Activated CD4-positive, alpha-beta T cell treated with anti-CD3 and anti-CD28 coated beads, Interleukin-2, amount 50 U/mL, for 48 hours (primary cell): ENCODE data around the gene PPM1L.
A peak's percentile ranks its signal among the peaks of the same experiment; 100 is the strongest.

ENCODE experiments used
- DNase-seq, 2 experiments: peaks; one replicate each; pipeline ENCODE4 v3.0.0-alpha.2; 2020

PPM1L gene

DNA sequence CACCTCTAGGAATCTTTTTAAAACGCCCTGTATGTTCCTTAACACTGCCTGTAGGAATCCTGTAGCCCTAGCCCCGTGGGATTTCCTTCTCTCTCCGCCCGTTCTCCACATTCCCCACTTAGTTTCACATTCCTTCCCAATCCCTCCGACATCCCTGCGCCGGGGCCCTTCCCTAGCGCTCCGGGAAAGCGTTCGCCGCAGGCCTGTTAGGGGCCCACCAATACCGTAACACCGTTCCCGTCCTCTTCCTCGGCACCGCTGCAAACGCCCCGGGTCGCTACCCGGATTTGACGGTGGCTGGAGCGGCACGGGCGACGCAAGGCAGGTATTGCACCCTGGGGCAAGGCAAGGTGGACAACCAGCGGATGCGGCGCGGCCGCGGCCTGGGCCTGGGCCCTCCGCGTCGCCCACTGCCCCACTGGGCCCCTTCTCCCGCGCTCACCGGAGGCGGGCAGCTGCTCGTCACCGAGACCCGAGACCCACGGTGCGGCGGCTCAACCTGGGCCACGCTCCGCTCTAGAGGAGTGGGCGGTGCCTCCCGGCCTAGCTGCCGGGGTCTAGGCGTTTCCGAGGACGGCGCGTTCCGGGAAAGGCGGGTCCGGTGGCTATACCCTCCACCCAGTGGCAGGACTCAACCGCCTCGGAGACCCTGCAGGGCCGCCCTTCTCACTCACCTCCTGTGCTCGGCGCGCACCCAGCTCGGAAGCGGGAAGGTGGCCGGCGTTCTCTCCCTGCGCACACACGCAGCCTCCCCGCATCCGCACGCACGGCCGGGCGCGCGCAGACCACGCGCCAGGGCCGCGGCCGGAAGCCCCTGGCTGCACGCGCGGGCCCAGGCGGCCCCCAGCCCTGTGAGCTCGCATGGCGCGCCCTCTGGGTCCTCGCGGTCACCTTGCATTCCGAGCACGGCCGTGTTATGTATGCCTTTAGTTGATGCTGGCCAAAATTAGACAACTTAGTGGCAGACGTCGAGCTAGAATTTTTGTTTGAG, 348.8 kb downstream of the PPM1L start, which contains the start of gene B3GALNT1:
B3GALNT1 (minus strand) TSS at position 789 of the 991 bp plus-strand sequence. CDS start 18,595 bp downstream, outside the sequence.
- DNase-seq, result peak; percentile 21 to 26

DNA sequence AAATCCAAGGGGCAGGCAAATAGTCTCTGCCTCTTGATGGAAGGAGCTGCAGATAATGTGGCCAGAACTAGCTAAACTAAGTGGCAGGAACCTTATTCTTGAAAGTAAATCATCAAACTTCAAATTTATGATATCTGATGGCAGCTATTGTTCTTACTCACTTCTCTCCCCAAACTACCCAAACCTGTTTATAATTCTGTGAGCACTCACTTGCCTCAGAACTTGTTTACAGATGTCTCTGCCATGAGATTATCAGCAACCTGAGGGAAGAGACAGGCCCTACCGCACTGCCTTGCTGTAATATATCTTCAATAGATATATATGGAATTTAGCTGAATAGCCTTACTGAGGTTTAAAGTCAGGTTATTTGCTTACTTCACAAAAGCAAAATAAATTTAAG, 351.3 kb downstream of the PPM1L start:
- DNase-seq, result no peak

DNA sequence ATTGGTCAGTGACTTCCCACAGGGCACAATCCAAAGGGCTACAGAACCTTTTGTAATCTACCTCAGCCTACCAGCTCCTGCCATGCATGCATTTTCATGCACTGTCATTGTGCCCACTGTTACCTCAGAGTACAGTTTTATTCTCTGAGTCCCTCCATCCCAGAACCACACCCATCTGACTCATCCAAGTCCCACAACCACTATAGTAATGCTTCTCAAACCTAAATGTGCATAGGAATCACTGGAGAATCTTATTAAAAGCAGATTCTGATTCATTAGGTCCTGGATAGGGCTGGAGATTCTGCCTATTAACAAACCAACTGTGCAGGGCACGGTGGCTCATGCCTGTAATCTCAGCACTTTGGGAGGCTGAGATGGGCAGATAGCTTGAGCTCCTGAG, 352.8 kb downstream of the PPM1L start:
- DNase-seq, result no peak

DNA sequence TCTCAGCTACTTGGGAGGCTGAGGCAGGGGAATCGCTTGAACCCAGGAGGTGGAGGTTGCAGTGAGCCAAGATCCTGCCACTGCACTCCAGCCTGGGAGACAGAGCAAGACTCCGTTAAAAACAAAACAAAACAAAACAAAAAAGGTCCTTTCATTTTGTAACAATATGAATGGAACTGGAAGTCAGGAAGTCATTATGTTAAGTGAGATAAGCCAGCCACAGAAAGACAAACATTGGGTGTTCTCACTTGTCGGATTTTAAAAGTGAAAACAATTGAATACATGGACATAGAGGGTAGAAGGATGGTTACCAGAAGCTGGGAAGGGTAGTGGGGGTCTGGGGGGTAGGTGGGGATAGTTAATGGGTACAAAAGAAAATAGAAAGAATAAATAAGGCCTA, 361.6 kb downstream of the PPM1L start:
- DNase-seq, result no peak

DNA sequence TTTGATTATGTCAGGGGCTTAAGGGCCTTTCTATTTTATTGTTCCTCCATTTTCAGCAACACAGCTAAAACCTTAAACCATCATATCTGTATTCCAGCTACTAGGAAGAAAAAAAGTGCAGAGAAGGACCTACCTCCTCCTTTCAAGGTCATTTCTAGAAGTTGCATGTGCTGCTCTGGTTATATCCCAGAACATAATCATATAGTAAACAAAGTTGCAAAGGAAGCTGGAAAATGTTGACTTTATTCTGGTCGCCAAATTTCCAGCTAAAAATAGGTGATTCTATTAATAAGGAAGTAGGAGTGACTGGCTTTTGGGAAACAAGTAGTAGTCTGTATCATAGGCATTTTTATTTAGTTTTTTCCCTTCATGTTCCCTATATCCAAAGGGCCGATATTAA, 370.5 kb downstream of the PPM1L start:
- DNase-seq, result no peak
